NCI-H187 (cell line): ENCODE results near the gene CDH13.

ENCODE experiments used
- DNase-seq, 2 experiments: peaks; one replicate each; lab custom pipeline; 2025; lab: John Stamatoyannopoulos, UW

Gene CDH13

GRCh38 chr16:83579436-83579835, 952.7 kb downstream of the CDH13 start:
- DNase-seq = no peak

GRCh38 chr16:83581082-83581481, 954.3 kb downstream of the CDH13 start:
- DNase-seq = no peak

- no peak for DNase-seq
Measured at GRCh38 chr16:83581994-83582747, 955.4 kb downstream of the CDH13 start.

- DNase-seq = no peak
Measured at GRCh38 chr16:83586036-83586435, 959.3 kb downstream of the CDH13 start.

GRCh38 chr16:83586461-83587200, 959.9 kb downstream of the CDH13 start:
- no peak for DNase-seq

GRCh38 chr16:83587201-83587600, 960.4 kb downstream of the CDH13 start:
- DNase-seq = no peak

- no peak for DNase-seq
Measured at GRCh38 chr16:83588070-83588469, 961.3 kb downstream of the CDH13 start.

GRCh38 chr16:83589576-83589975, 962.8 kb downstream of the CDH13 start:
- no peak for DNase-seq

- no peak for DNase-seq
Measured at GRCh38 chr16:83592778-83593177, 966.0 kb downstream of the CDH13 start.

GRCh38 chr16:83599789-83600462, 973.2 kb downstream of the CDH13 start:
- DNase-seq = no peak

GRCh38 chr16:83602761-83603722, 976.3 kb downstream of the CDH13 start:
- no peak for DNase-seq

GRCh38 chr16:83603723-83604570, 977.2 kb downstream of the CDH13 start:
- no peak for DNase-seq

- DNase-seq = no peak
Measured at GRCh38 chr16:83606486-83607030, 979.8 kb downstream of the CDH13 start.

- DNase-seq = no peak
Measured at GRCh38 chr16:83609178-83609577, 982.4 kb downstream of the CDH13 start.

- DNase-seq = no peak
Measured at GRCh38 chr16:83615141-83615952, 988.6 kb downstream of the CDH13 start.

- no peak for DNase-seq
Measured at GRCh38 chr16:83615953-83616350, 989.2 kb downstream of the CDH13 start.

GRCh38 chr16:83619381-83620150, 992.8 kb downstream of the CDH13 start:
- DNase-seq = no peak

GRCh38 chr16:83622010-83622409, 995.2 kb downstream of the CDH13 start:
- no peak for DNase-seq
